Measurements from ENCODE around the gene CACFD1.

CACFD1 gene

DNA sequence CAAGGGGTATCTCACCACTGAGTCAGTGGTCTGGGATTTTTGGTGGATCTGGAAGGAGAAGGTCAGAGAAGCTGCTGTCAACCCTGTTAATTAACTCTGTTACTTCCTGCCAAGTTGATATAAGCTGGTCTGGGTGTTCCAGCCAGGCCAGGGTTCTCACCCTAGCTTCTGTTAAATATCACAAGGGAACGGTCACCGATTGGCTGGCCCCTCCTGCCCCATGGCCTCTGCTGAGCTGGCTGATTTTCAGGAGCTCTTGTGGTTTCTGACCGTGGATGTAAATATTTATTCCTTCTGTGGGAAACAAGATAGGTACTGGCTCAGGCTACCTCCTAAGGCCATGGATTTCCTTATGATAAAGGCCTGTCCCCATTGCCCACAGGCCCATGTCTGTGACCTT lies 36.6 kb upstream of the CACFD1 start:
- TF ChIP-seq, protein P1, sequence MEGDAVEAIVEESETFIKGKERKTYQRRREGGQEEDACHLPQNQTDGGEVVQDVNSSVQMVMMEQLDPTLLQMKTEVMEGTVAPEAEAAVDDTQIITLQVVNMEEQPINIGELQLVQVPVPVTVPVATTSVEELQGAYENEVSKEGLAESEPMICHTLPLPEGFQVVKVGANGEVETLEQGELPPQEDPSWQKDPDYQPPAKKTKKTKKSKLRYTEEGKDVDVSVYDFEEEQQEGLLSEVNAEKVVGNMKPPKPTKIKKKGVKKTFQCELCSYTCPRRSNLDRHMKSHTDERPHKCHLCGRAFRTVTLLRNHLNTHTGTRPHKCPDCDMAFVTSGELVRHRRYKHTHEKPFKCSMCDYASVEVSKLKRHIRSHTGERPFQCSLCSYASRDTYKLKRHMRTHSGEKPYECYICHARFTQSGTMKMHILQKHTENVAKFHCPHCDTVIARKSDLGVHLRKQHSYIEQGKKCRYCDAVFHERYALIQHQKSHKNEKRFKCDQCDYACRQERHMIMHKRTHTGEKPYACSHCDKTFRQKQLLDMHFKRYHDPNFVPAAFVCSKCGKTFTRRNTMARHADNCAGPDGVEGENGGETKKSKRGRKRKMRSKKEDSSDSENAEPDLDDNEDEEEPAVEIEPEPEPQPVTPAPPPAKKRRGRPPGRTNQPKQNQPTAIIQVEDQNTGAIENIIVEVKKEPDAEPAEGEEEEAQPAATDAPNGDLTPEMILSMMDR (IDR thresholded peaks at IDR 0.05; ENCODE audit: low read depth, low read length) = no peak
- H3K4me3 ChIP-seq (ENCODE audit: low read depth, low read length) = no peak overlapping the region

GRCh38 chr9:133424187-133424586 lies 35.6 kb upstream of the CACFD1 start:
- TF ChIP-seq, protein P1 (IDR thresholded peaks at IDR 0.05; ENCODE audit: low read depth, low read length) = no peak

DNA sequence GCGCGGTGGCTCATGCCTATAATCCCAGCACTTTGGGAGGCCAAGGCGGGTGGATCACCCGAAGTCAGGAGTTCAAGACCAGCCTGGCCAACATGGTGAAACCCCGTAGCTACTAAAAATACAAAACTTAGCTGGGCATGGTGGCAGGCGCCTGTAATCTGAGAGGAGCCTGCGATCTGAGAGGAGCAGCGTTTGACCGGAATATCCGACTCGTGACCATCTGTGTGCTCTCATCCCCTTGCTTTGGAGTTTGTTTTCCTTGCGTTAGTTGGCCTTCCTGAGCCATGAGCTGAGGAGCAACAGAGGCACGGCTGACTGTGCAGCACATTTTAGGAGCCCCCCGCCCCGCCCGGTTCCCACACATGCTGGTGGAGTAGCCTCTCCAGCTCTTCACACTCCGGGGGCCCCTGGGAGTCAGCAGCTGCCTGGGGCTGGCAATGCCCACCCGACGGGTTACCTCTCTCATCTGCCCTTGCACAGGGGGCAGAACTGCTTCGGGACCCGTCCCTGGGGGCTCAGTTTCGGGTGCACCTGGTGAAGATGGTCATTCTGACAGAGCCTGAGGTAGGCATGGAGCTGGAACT lies 34.6 kb upstream of the CACFD1 start:
- no peak overlapping the region for H3K4me3 ChIP-seq (ENCODE audit: low read depth, low read length)
- TF ChIP-seq, protein P1 (IDR thresholded peaks at IDR 0.05; ENCODE audit: low read depth, low read length) = no peak

More at GRCh38 chr9:133424187-133424586, 35.6 kb upstream of the CACFD1 start:
- no peak overlapping the region for H3K4me3 ChIP-seq (ENCODE audit: low read depth, low read length)

GRCh38 chr9:133426011-133426410 lies 33.8 kb upstream of the CACFD1 start:
- no peak overlapping the region for H3K4me3 ChIP-seq (ENCODE audit: low read depth, low read length)
- TF ChIP-seq, protein P1 (IDR thresholded peaks at IDR 0.05; ENCODE audit: low read depth, low read length) = no peak

- TF ChIP-seq, protein P1 (IDR thresholded peaks at IDR 0.05; ENCODE audit: low read depth, low read length) = no peak
- H3K4me3 ChIP-seq (ENCODE audit: low read depth, low read length) = no peak overlapping the region
These were observed 32.0 kb upstream of the CACFD1 start for GRCh38 chr9:133427658-133428348.

GRCh38 chr9:133428617-133429101 lies 31.1 kb upstream of the CACFD1 start:
- no peak overlapping the region for H3K4me3 ChIP-seq (ENCODE audit: low read depth, low read length)
- TF ChIP-seq, protein P1 (IDR thresholded peaks at IDR 0.05; ENCODE audit: low read depth, low read length) = no peak

DNA sequence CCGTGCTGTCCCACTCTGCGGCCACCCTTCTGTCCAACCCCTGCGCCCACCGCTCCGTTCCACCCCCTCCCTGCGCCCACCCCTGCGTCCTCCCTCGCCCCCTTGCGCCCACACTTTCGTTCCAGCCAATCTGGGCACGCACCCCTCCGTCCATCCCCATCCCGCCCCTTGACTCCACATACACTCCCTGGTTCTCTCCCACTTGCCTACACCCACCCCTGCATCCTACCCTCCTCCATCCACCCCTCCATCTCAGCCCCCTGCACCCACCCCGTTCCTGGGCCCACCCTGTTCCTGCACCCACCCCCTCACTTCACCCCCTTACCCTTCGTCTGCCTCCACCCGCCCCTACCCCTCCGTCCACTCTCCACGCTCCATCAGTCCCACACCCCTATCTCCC lies 30.6 kb upstream of the CACFD1 start:
- H3K4me3 ChIP-seq (ENCODE audit: low read depth, low read length) = no peak overlapping the region
- TF ChIP-seq, protein P1 (IDR thresholded peaks at IDR 0.05; ENCODE audit: low read depth, low read length) = no peak

All from WI38 (cell line).